ENCODE data around the gene ARHGEF7.
"Not testable (repeated sequence)": the region's sequence is repeated elsewhere in the genome, so short reads cannot be mapped to it uniquely, and the experiment has no call there.

The ARHGEF7 gene

DNA sequence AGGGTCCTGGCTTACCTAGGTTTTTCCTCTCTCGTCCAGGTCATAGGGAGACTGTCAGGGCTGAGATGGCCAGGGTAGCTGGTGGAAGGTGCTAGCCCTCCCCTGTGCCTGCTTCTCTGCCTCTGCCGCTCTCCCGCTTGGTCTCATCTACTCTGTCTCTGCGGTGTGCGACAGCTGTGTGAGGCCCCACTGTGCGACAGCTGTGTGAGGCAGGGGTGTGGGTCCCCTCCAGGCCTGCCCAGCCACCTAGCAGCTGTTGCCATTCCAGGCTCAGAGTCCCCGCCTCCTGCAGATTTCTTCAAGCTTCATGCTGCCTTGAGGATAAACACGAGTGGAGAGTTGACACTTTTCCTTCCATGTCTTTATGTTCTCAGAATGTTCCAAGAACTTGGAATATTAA is 53.0 kb downstream of the ARHGEF7 start:
- no peak for DNase-seq (ENCODE audit: low read depth in 2 of 3, low spot score in 1 of 3)

- no peak for DNase-seq (ENCODE audit: low read depth in 2 of 3, low spot score in 1 of 3)
Observed at GRCh38 chr13:111171112-111171511, 56.0 kb downstream of the ARHGEF7 start.

- no peak for DNase-seq (ENCODE audit: low read depth in 2 of 3, low spot score in 1 of 3)
Observed at GRCh38 chr13:111171629-111172028, 56.5 kb downstream of the ARHGEF7 start.

DNA sequence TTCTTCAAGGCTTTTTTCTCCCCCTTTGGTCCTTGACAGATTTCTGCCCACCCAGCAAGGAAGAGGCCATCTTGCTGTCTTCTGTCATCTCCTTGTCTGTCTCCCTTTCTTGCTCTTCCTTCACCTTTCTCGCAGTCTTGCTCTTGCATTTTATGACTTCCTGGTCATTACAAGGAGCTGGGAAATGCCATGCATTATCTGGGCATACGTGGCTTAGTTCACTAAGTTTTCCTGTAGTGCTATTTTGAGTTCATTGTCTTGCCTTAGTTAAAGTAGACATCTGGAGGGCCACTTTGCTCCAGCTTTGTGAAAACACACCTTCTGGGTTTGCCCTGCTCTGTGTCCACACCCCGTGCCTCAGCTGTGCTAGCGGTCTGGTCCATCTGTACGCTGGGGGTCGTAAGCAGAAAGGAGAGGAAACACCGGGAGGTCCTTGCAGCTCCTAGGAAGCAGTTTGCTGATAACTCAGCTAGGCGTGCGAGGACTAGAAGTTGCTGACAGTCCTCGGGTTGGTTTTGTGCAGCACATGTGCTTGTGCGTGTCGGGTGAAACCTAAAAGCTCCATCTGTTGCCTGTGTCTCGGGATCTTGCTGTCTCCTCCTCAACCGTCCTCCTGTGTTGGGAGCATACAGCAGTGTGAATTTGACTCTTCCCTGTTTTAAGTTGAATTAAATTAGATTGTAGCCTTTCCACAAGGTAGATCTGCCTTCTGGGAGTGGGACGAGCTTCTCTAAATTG is 59.4 kb downstream of the ARHGEF7 start:
- no peak for DNase-seq (ENCODE audit: low read depth in 2 of 3, low spot score in 1 of 3)

DNA sequence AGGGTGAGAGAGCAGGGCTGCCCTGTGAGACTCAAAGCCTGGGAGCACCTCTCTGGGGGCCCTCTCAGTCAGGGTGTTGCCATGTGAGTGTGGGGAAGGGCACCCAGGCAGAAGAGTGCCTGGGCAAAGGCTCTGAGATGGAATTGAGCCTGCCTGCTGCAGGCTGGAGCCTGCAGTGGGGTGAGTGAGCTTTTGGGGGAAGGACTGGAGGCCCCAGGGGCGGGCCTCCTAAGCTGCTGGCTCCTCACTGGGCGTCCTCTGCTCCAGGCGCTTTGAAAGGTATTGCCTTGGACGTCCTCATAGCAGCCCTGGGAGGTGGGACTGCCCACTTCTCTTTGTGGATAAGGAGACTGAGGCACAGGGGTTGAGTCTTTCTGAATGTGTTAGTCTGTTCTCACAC is 60.3 kb downstream of the ARHGEF7 start:
- no peak for DNase-seq (ENCODE audit: low read depth in 2 of 3, low spot score in 1 of 3)

- DNase-seq (ENCODE audit: low read depth in 2 of 3, low spot score in 1 of 3), result no peak
Observed at GRCh38 chr13:111175935-111176334, 60.8 kb downstream of the ARHGEF7 start.

DNA sequence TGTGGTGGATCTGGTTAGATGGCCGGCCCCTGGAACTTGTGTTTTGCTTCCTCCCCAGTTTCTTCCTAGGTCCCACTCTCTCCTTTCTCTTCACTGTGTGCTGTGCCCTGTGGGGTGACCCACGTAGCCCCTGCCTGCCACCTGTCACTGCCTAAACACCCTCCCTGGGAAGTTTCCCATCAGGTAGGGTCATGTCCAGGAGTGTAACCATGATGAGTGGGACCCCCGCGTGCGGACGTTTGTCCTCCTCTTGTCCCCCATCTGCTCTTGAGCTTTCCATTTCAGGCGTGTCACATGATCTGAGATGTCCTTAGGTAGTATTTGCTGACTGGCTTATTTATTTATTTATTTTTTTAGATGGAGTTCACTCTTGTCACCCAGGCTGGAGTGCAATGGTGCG is 61.3 kb downstream of the ARHGEF7 start:
- no peak for DNase-seq (ENCODE audit: low read depth in 2 of 3, low spot score in 1 of 3)

DNA sequence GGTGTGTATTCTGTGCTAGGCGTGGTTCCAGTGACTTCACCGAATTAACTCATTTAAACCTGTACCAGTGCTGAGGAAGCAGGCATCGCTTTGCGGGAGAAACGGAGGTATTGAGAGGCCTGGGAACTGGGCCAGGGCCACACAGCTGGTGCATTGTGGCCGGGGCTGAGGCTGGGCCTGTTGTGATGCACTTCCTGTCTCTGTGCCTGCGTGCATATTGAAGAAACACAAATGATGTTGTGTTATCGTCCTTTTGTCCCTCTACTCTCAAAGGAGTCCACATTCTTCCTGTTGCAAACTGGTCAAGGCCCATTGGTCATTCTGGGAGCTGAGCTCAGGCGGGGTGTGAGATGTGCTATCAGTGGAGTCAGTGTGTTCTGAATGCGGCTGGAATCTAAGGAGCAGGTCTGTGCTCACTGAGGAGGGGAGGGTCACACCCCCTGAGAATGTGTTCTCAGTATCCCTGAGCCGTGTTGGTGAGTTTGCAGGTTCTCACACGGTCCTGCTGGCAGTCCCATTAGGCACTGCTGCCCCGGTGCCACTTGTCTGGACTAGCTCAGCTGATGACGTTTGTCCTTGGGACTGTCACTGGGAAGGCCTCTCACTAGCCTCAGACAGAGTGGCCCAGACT is 62.1 kb downstream of the ARHGEF7 start:
- DNase-seq (ENCODE audit: low read depth in 2 of 3, low spot score in 1 of 3), result no peak

GRCh38 chr13:111177921-111178320 is 62.8 kb downstream of the ARHGEF7 start:
- no peak for DNase-seq (ENCODE audit: low read depth in 2 of 3, low spot score in 1 of 3)

DNA sequence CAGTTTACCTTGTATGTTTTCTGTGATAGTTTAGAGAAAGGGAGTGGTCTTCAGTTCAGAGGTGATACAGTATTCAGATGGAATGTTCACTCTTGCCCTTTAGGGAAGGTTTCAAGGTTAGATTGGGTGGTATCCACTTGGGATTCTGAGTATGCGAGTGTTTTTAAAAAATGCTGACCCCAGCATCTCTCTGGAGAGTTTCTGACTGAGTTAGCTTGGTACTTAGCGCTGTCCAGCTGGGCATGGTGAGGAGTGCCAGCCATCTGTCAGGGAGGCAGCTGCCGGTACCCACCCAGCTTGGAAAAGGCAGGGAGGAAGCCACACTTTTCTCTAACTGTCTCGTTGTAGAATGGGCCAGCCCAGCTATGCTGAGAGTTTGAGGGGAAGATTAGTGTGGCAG is 63.3 kb downstream of the ARHGEF7 start:
- DNase-seq (ENCODE audit: low read depth in 2 of 3, low spot score in 1 of 3), result no peak

GRCh38 chr13:111179908-111180760 is 65.0 kb downstream of the ARHGEF7 start:
- DNase-seq (ENCODE audit: low read depth in 2 of 3, low spot score in 1 of 3), result no peak

GRCh38 chr13:111181977-111182376 is 66.9 kb downstream of the ARHGEF7 start:
- no peak for DNase-seq (ENCODE audit: low read depth in 2 of 3, low spot score in 1 of 3)

- no peak for DNase-seq (ENCODE audit: low read depth in 2 of 3, low spot score in 1 of 3)
Observed at GRCh38 chr13:111183087-111183645, 68.1 kb downstream of the ARHGEF7 start.

DNA sequence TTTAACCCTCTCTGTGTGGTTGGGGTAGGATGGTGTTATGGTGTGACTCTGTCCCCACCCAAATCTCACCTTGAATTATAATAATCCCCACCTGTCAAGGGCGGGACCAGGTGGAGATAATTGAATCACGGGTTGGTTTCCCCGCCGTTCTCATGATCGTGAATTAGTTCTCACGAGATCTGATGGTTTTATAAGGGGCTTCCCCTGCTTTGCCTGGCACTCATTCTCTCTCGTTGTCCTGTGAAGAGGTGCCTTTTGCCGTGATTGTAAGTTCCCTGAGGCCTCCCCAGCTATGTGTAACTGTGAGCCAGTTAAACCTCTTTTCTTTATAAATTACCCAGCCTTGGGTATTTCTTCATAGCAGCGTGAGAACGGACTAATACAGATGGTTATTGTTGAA is 68.8 kb downstream of the ARHGEF7 start:
- no peak for DNase-seq (ENCODE audit: low read depth in 2 of 3, low spot score in 1 of 3)

- DNase-seq (ENCODE audit: low read depth in 2 of 3, low spot score in 1 of 3), result no peak
Observed at GRCh38 chr13:111184458-111185401, 69.6 kb downstream of the ARHGEF7 start.

- no peak for DNase-seq (ENCODE audit: low read depth in 2 of 3, low spot score in 1 of 3)
Observed at GRCh38 chr13:111186305-111186935, 71.3 kb downstream of the ARHGEF7 start.

GRCh38 chr13:111187960-111188541 is 72.9 kb downstream of the ARHGEF7 start:
- no peak for DNase-seq (ENCODE audit: low read depth in 2 of 3, low spot score in 1 of 3)

DNA sequence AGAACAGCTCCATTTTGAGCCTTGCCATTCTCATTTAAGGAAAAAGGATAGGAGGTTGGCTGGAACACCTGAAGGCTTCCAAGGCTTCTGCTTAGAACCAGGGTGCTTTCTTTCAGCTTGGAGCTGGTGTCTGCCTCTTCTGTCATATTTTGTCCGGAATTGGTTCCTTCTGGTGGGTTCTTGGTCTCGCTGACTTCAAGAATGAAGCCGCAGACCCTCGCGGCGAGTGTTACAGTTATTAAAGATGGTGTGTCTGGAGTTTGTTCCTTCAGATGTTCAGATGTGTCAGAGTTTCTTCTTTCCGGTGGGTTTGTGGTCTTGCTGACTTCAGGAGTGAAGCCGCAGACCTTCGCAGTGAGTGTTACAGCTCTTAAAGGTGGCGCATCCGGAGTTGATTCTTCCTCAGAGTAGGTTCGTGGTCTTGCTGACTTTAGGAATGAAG is 74.0 kb downstream of the ARHGEF7 start:
- peak; percentile 23 to 54 (median 37) for DNase-seq (ENCODE audit: low read depth in 2 of 3, low spot score in 1 of 3)

- peak in 1 of 3 donors; percentile 13 for DNase-seq (ENCODE audit: low read depth in 2 of 3, low spot score in 1 of 3)
Observed at GRCh38 chr13:111189516-111189915, 74.4 kb downstream of the ARHGEF7 start.

- not testable (repeated sequence) for DNase-seq (ENCODE audit: low read depth in 2 of 3, low spot score in 1 of 3)
Observed at GRCh38 chr13:111193223-111193622, 78.1 kb downstream of the ARHGEF7 start.
